Colon (tissue), 2 donors: ENCODE results near the gene FGFR2.

Source experiments
- FAIRE-seq: peaks from 2 replicates; lab custom pipeline; 2012; peaks lifted over from hg19 to GRCh38; lab: Jason Lieb, UNC
- donor health status: control.
- donor health status: control.

Gene FGFR2

GRCh38 chr10:121553511-121554264 is 44.6 kb downstream of the FGFR2 start:
- no peak for FAIRE-seq

- no peak for FAIRE-seq
Observed at GRCh38 chr10:121552746-121553145, 45.5 kb downstream of the FGFR2 start.

- FAIRE-seq: no peak
Observed at GRCh38 chr10:121551210-121551885, 46.9 kb downstream of the FGFR2 start.

GRCh38 chr10:121544301-121544869 is 53.9 kb downstream of the FGFR2 start:
- no peak for FAIRE-seq

GRCh38 chr10:121543545-121543944 is 54.7 kb downstream of the FGFR2 start:
- no peak for FAIRE-seq

- FAIRE-seq: no peak
Observed at GRCh38 chr10:121541450-121542120, 56.7 kb downstream of the FGFR2 start.

GRCh38 chr10:121540732-121541395 is 57.4 kb downstream of the FGFR2 start:
- FAIRE-seq: no peak

- FAIRE-seq: no peak
Observed at GRCh38 chr10:121539786-121540185, 58.5 kb downstream of the FGFR2 start.

- no peak for FAIRE-seq
Observed at GRCh38 chr10:121536310-121536913, 61.8 kb downstream of the FGFR2 start.

GRCh38 chr10:121535381-121535780 is 62.9 kb downstream of the FGFR2 start:
- FAIRE-seq: no peak

GRCh38 chr10:121532292-121532864 is 65.9 kb downstream of the FGFR2 start:
- FAIRE-seq: no peak

GRCh38 chr10:121531830-121532178 is 66.4 kb downstream of the FGFR2 start:
- no peak for FAIRE-seq

GRCh38 chr10:121531076-121531829 is 67.0 kb downstream of the FGFR2 start:
- FAIRE-seq: no peak

GRCh38 chr10:121530481-121531075 is 67.7 kb downstream of the FGFR2 start:
- FAIRE-seq: no peak

- no peak for FAIRE-seq
Observed at GRCh38 chr10:121527690-121528089, 70.6 kb downstream of the FGFR2 start.

GRCh38 chr10:121526801-121527221 is 71.4 kb downstream of the FGFR2 start:
- FAIRE-seq: no peak

- no peak for FAIRE-seq
Observed at GRCh38 chr10:121526135-121526790, 72.0 kb downstream of the FGFR2 start.

GRCh38 chr10:121525251-121526134 is 72.8 kb downstream of the FGFR2 start:
- no peak for FAIRE-seq
